Glutamatergic neuron (in vitro differentiated cells): Measurements from ENCODE around the gene VPS13D. TPM values are rescaled to one million over a fixed set of nuclear protein-coding genes. Genes with fewer than 3 reads are reported as not detected.

ENCODE experiments used
- DNase-seq: peaks from one replicate; pipeline ENCODE4 v3.0.0; 2022
- H3K27ac Mint-ChIP-seq: one replicate; pipeline ENCODE4 v1.8.0; 2020; ENCODE audit warnings: mild to moderate bottlenecking, mixed read lengths, inconsistent platforms; ENCODE audit not compliant: unreplicated experiment
- H3K27me3 Mint-ChIP-seq: one replicate; pipeline ENCODE4 v1.8.0; 2020; ENCODE audit warnings: mild to moderate bottlenecking, moderate library complexity, mixed read lengths, inconsistent platforms; ENCODE audit not compliant: unreplicated experiment
- H3K36me3 Mint-ChIP-seq: one replicate; pipeline ENCODE4 v1.8.0; 2020; ENCODE audit warnings: mild to moderate bottlenecking, mixed read lengths, inconsistent platforms; ENCODE audit not compliant: unreplicated experiment
- H3K4me1 Mint-ChIP-seq: one replicate; pipeline ENCODE4 v1.8.0; 2020; ENCODE audit warnings: mild to moderate bottlenecking, low read depth, mixed read lengths, inconsistent platforms; ENCODE audit not compliant: unreplicated experiment
- H3K4me3 Mint-ChIP-seq: one replicate; pipeline ENCODE4 v1.8.0; 2020; ENCODE audit warnings: mild to moderate bottlenecking, mixed read lengths, inconsistent platforms; ENCODE audit not compliant: unreplicated experiment
- H3K9me3 Mint-ChIP-seq: one replicate; pipeline ENCODE4 v1.8.0; 2020; ENCODE audit warnings: mild to moderate bottlenecking, moderate library complexity, mixed read lengths, inconsistent platforms; ENCODE audit not compliant: unreplicated experiment
- CTCF ChIP-seq: fragments of 200-600 bp; sonication (generic); IDR thresholded peaks from one replicate; pipeline ENCODE4 v1.5.0; 2021; ENCODE audit not compliant: partially characterized antibody, unreplicated experiment
- total RNA-seq: library from RNA; stranded (reverse); fragmentation: NEBNext Ultra II Directional; extraction: Animal tissue kit (Norgen Biotek cat#: 25700); gene quantifications from one replicate; pipeline ENCODE4 v1.2.1, GENCODE V29; 2021; ENCODE audit not compliant: unreplicated experiment

VPS13D gene
- total RNA-seq, 1 donor from 2014 or later: 32.8 TPM

- H3K36me3 Mint-ChIP-seq: no peaks in the 10 kb centered on the region
- H3K4me1 Mint-ChIP-seq: no peaks in the 10 kb centered on the region
- TF ChIP-seq CTCF: no peak
- H3K9me3 Mint-ChIP-seq: peaks cover 9% of the 10 kb centered on the region
- H3K27me3 Mint-ChIP-seq: peaks cover 9% of the 10 kb centered on the region
- H3K27ac Mint-ChIP-seq: no peak overlapping the region
- no peak overlapping the region for H3K4me3 Mint-ChIP-seq
- DNase-seq: no peak
Observed at GRCh38 chr1:12186679-12186985, 43.2 kb upstream of the VPS13D start.

GRCh38 chr1:12188115-12188514 is 41.7 kb upstream of the VPS13D start:
- H3K9me3 Mint-ChIP-seq: peaks cover 6% of the 10 kb centered on the region
- H3K4me1 Mint-ChIP-seq: no peaks in the 10 kb centered on the region
- no peak for TF ChIP-seq CTCF
- H3K4me3 Mint-ChIP-seq: no peak overlapping the region
- H3K36me3 Mint-ChIP-seq: no peaks in the 10 kb centered on the region
- DNase-seq: no peak
- peak overlapping the region; percentile 65 for H3K27ac Mint-ChIP-seq
- peaks cover 8% of the 10 kb centered on the region for H3K27me3 Mint-ChIP-seq

GRCh38 chr1:12188657-12189327 is 41.0 kb upstream of the VPS13D start:
- no peaks in the 10 kb centered on the region for H3K4me1 Mint-ChIP-seq
- H3K9me3 Mint-ChIP-seq: peaks cover 4% of the 10 kb centered on the region
- no peak for TF ChIP-seq CTCF

DNA sequence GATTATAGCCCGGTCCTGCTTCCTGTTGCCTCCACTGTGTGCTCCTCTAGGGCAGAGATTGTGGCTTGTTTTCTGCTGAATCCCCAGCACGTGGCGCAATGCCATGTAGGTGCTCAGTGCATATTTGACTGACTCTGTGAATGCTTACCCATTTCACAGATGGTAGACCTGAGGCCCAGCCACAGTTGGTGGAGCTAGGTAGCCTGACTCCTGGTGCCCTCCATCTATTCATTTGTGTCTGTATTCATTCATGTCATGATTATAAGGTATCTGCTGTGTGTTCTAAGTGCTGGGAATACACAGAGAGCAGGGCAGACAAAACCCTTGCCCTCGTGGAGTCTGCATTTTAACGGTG is 40.5 kb upstream of the VPS13D start:
- no peak for TF ChIP-seq CTCF
- Mint-ChIP-seq H3K4me1 (no peaks in the 10 kb centered on the region), H3K27ac (no peak overlapping the region), H3K36me3 (no peaks in the 10 kb centered on the region), H3K27me3 (peaks cover 8% of the 10 kb centered on the region), H3K4me3 (no peak overlapping the region), H3K9me3 (peaks cover 4% of the 10 kb centered on the region)
- no peak for DNase-seq

More at GRCh38 chr1:12188657-12189327, 41.0 kb upstream of the VPS13D start:
- DNase-seq: no peak
- Mint-ChIP-seq H3K36me3 (no peaks in the 10 kb centered on the region), H3K27me3 (peaks cover 8% of the 10 kb centered on the region), H3K27ac (no peak overlapping the region), H3K4me3 (no peak overlapping the region)

DNA sequence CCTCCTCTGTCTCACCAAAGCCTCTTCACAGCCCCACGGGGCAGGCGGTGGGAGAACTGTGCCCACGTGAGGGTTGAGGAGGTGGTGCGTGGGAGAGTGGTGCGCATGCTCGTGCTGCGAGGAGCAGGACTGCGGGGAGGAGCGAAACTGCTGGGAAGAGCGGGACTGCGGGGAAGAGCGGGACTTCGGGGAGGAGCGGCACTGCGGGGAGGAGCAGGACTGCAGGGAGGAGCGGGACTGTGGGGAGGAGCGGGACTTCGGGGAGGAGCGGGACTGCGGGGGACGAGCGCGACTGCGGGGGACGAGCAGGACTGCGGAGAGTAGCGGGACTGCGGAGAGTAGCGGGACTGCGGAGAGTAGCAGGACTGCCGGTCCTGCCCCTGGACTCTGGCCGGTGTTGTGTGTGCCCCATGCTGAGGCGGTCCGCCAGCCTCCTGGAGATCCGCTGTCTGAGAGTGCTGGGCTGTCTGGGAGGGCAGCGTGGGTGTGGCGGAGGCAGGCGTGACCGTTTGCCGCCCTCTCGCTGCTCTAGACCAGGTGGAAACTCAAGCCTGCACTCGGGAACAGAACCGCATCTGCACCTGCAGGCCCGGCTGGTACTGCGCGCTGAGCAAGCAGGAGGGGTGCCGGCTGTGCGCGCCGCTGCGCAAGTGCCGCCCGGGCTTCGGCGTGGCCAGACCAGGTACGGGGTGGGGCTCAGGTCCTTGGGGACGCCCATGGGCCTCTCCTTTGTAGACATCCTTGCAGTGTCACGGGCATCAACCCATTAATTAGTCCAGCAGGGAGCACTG is 38.4 kb upstream of the VPS13D start:
- TF ChIP-seq CTCF: no peak
- DNase-seq: no peak
- H3K36me3 Mint-ChIP-seq: no peaks in the 10 kb centered on the region
- no peak overlapping the region for H3K27ac Mint-ChIP-seq
- no peak overlapping the region for H3K4me3 Mint-ChIP-seq
- peaks cover 10% of the 10 kb centered on the region for H3K27me3 Mint-ChIP-seq
- peaks cover 4% of the 10 kb centered on the region for H3K9me3 Mint-ChIP-seq
- H3K4me1 Mint-ChIP-seq: no peaks in the 10 kb centered on the region
